Measurements from ENCODE around the gene ABCC5. TPM values are rescaled to one million over a fixed set of nuclear protein-coding genes. Genes with fewer than 3 reads are reported as not detected.
"Not testable (repeated sequence)": the region's sequence is repeated elsewhere in the genome, so short reads cannot be mapped to it uniquely, and the experiment has no call there.

Gene ABCC5
- 18.3 TPM for total RNA-seq

- peak; percentile 53 to 88 (median 84) for DNase-seq (ENCODE audit: low read depth in 2 of 3, low spot score in 2 of 3)
These were observed at the start of gene ABCC5 for GRCh38 chr3:184017672-184018423. Gene ABCC5 (minus strand): TSS chr3:184017884. CDS start chr3:184014392, 3,492 bp downstream.

- DNase-seq (ENCODE audit: low read depth in 2 of 3, low spot score in 2 of 3) = no peak
These were observed 48.5 kb upstream of the ABCC5 start for GRCh38 chr3:184066211-184066610.

GRCh38 chr3:184062637-184063036, 45.0 kb upstream of the ABCC5 start:
- DNase-seq (ENCODE audit: low read depth in 2 of 3, low spot score in 2 of 3) = no peak

- no peak for DNase-seq (ENCODE audit: low read depth in 2 of 3, low spot score in 2 of 3)
These were observed 41.7 kb upstream of the ABCC5 start for GRCh38 chr3:184059424-184059823.

GRCh38 chr3:184058029-184058428, 40.3 kb upstream of the ABCC5 start:
- DNase-seq (ENCODE audit: low read depth in 2 of 3, low spot score in 2 of 3) = no peak

- DNase-seq (ENCODE audit: low read depth in 2 of 3, low spot score in 2 of 3) = no peak
These were observed 35.1 kb upstream of the ABCC5 start, which contains the start of gene HTR3C for GRCh38 chr3:184052767-184053166. Gene HTR3C (plus strand): TSS chr3:184053047. CDS start chr3:184053081, 34 bp downstream.

GRCh38 chr3:184050217-184050847, 32.6 kb upstream of the ABCC5 start:
- DNase-seq (ENCODE audit: low read depth in 2 of 3, low spot score in 2 of 3) = peak in 1 of 3 donors; percentile 24

- DNase-seq (ENCODE audit: low read depth in 2 of 3, low spot score in 2 of 3) = no peak
These were observed 28.3 kb upstream of the ABCC5 start for GRCh38 chr3:184045995-184046394.

GRCh38 chr3:184042617-184043016, 24.9 kb upstream of the ABCC5 start:
- no peak for DNase-seq (ENCODE audit: low read depth in 2 of 3, low spot score in 2 of 3)

GRCh38 chr3:184040010-184040409, 22.3 kb upstream of the ABCC5 start:
- DNase-seq (ENCODE audit: low read depth in 2 of 3, low spot score in 2 of 3) = peak in 1 of 3 donors; percentile 17

- no peak for DNase-seq (ENCODE audit: low read depth in 2 of 3, low spot score in 2 of 3)
These were observed 21.7 kb upstream of the ABCC5 start for GRCh38 chr3:184039414-184039813.

GRCh38 chr3:184038307-184038706, 20.6 kb upstream of the ABCC5 start:
- not testable (repeated sequence) for DNase-seq (ENCODE audit: low read depth in 2 of 3, low spot score in 2 of 3)

- no peak for DNase-seq (ENCODE audit: low read depth in 2 of 3, low spot score in 2 of 3)
These were observed 20.1 kb upstream of the ABCC5 start for GRCh38 chr3:184037816-184038215.

- DNase-seq (ENCODE audit: low read depth in 2 of 3, low spot score in 2 of 3) = peak in 2 of 3 donors; percentile 12 to 21
These were observed 13.6 kb upstream of the ABCC5 start, which contains the start of gene HTR3D for GRCh38 chr3:184031187-184031792. Gene HTR3D (plus strand): TSS chr3:184031742. CDS start chr3:184031742, 0 bp downstream.

- no peak for DNase-seq (ENCODE audit: low read depth in 2 of 3, low spot score in 2 of 3)
These were observed 12.9 kb upstream of the ABCC5 start for GRCh38 chr3:184030536-184030935.

- DNase-seq (ENCODE audit: low read depth in 2 of 3, low spot score in 2 of 3) = no peak
These were observed 11.8 kb upstream of the ABCC5 start for GRCh38 chr3:184029443-184029842.

- DNase-seq (ENCODE audit: low read depth in 2 of 3, low spot score in 2 of 3) = not testable (repeated sequence)
These were observed 10.7 kb upstream of the ABCC5 start for GRCh38 chr3:184028275-184028890.

- not testable (repeated sequence) for DNase-seq (ENCODE audit: low read depth in 2 of 3, low spot score in 2 of 3)
These were observed 7.6 kb upstream of the ABCC5 start for GRCh38 chr3:184025256-184025655.

- peak in 2 of 3 donors; percentile 70 to 86 for DNase-seq (ENCODE audit: low read depth in 2 of 3, low spot score in 2 of 3)
These were observed 4.6 kb upstream of the ABCC5 start for GRCh38 chr3:184022323-184022722.

GRCh38 chr3:184018424-184018973, 815 bp upstream of the ABCC5 start:
- no peak for DNase-seq (ENCODE audit: low read depth in 2 of 3, low spot score in 2 of 3)
